NCI-H524 (cell line): Measurements from ENCODE around the gene ZNF783.
"Not testable (repeated sequence)": the region's sequence is repeated elsewhere in the genome, so short reads cannot be mapped to it uniquely, and the experiment has no call there.

Experiments used
- DNase-seq, 2 experiments: peaks; one replicate each; lab custom pipeline; 2025; lab: John Stamatoyannopoulos, UW

Gene ZNF783

GRCh38 chr7:149300620-149301285 is 38.8 kb downstream of the ZNF783 start:
- no peak for DNase-seq

DNA sequence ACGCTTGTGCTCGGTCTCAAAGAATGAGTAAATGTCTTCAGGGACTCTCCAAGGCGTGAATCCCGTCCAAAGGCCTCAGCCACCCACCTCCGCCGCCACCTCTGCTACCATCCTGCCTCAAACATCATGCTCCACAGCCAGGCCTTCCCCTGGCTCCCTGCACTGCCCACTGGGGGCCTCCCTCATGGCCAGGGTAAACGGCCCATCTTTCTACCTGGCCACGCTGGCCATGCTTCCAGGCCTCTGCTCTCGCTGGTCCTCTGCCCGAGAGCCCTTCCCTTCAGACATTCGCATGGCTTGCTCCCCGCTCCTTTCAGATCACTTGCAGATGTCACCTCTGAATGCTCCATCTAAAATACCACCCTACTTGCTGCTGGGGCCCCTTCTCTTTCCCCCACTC is 40.2 kb downstream of the ZNF783 start:
- no peak for DNase-seq

DNA sequence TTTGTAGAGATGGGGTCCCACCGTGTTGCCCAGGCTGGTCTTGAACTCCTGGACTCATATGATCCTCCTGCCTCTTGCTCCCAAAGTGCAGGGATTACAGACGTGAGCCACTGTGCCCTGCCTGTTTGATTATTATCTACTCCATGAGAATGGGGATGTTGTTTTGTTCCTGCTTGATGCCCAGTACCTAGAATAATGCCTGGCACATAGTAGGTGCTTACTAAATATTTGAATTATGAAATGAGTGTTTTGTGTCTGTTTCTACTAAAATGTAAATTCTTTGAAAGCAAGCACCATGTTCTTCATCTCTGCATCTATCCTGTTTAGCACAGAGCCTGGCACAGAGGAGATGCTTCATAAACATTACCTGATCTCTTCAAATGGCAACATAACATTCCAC is 40.9 kb downstream of the ZNF783 start:
- DNase-seq: no peak

DNA sequence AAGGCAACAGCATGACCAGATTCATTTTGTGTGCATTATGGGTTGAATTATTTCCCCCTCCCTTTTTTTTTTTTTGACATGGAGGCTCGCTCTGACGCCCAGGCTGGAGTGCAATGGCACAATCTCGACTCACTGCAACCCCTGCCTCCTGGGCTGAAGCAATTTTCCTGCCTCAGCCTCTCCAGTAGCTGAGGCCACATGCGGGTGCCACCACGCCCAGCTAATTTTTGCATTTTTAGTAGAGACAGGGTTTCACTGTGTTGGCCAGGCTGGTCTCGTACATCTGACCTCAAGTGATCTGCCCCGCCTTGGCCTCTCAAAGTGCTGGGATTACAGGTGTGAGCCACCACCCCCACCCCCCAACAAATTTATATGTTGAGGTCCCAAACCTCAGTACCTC is 42.0 kb downstream of the ZNF783 start:
- no peak for DNase-seq

- DNase-seq: no peak
Measured at GRCh38 chr7:149306854-149307253, 44.9 kb downstream of the ZNF783 start.

- DNase-seq: no peak
Measured at GRCh38 chr7:149307775-149308501, 45.9 kb downstream of the ZNF783 start.

DNA sequence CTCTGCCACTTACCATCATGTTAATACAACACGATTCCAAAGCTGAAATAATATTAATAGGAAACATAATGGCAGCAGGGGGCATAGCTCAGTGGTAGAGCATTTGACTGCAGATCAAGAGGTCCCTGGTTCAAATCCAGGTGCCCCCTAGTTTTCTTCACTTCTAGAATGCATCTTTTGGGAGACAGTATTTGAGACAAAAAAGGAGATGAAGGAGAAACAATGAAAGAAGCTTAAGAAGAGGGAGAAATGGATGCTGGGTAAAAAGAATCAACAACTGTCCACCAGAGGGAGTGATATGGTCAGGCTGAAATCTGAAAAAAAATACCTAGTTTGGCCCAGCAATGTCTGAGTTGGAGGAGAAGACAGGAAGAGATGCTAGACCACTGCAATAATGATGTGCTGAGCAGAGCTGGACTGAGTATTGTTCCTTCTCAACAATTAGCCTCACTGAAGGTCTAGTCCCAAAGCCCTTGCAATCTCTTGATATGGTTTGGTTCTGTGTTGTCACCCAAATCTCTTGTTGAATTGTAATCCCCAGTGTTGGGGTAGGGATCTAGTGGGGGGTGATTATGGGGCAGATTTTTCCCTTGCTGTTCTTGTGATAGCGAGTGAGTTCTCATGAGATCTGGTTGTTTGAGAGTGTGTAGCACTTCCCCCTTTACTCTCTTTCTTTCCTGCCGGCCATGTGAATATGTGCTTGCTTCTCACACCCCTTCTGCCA is 48.3 kb downstream of the ZNF783 start:
- peak; percentile 61 to 87 for DNase-seq

- DNase-seq: no peak
Measured at GRCh38 chr7:149310990-149311573, 49.1 kb downstream of the ZNF783 start.

- DNase-seq: no peak
Measured at GRCh38 chr7:149313981-149314380, 52.0 kb downstream of the ZNF783 start.

DNA sequence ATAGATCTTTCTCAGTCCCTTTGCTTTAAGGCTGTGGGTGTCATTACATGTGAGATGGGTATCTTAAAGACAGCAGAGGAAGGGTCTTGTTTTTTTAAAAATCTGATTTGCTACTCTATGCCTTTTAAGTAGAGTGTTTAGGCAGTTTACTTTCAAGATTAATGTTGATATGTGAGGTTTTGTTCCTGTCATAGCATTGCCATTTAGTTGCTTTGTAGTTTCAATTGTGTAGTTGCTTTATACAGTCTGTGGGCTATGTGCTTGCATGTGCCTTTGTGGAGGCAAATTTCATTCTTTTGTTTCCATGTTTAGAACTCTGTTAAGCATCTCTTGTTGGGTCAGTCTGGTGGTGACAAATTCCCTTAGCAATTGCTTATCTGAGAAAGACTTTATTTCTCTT is 54.6 kb downstream of the ZNF783 start:
- no peak for DNase-seq

DNA sequence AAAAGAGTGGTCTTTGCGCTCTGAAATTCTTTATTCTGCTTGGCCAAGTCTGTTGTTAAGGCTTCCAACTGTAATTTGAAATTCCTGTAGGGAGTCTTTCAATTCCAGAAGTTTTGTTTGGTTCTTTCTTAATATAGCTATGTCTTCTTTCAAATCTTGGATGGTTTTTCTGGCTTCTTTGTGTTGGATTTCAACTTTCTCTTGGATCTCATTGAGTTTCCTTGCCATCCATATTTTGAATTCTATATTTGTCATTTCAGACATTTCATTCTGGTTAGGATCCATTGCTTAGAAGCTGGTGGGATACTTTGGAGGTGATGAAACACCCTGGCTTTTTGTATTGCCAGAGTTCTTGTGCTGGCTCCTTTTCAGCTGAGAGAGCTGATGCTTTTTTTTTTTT is 55.5 kb downstream of the ZNF783 start:
- DNase-seq: no peak

DNA sequence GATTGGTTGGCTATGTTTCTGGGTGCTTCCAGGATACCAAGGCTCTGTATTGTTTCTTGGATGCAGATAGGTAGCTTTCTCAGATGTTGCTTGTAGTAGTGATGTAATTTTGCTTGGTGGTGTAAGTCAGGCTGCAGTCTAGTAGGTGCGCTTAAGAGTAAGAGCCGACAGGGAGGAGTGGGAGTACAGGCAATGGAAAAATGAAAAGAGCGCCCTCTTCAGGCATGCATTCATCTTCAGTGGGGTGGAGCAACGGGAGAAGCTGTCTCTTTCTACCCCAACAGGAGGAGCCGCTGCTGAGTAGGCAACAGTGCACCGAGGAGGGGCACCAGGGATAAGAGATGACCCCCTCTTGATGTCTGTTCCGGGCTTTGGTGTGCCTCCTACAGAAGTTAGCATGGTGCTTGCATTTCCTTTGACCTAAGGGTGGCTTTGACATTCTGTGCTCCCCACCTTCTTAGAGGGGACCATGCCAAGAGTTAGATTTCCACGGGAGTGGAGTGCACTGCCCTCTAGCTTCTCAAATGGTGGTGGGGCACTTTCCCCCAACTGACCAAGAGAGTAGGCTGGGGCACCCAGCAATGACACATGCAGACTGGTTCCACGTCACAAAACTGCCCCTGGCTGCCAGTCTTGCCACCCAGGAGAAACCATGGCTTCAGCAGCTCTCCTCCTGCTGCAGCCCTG is 56.1 kb downstream of the ZNF783 start:
- DNase-seq: no peak

- no peak for DNase-seq
Measured at GRCh38 chr7:149319376-149319775, 57.4 kb downstream of the ZNF783 start.

- DNase-seq: no peak
Measured at GRCh38 chr7:149320313-149321124, 58.5 kb downstream of the ZNF783 start.

DNA sequence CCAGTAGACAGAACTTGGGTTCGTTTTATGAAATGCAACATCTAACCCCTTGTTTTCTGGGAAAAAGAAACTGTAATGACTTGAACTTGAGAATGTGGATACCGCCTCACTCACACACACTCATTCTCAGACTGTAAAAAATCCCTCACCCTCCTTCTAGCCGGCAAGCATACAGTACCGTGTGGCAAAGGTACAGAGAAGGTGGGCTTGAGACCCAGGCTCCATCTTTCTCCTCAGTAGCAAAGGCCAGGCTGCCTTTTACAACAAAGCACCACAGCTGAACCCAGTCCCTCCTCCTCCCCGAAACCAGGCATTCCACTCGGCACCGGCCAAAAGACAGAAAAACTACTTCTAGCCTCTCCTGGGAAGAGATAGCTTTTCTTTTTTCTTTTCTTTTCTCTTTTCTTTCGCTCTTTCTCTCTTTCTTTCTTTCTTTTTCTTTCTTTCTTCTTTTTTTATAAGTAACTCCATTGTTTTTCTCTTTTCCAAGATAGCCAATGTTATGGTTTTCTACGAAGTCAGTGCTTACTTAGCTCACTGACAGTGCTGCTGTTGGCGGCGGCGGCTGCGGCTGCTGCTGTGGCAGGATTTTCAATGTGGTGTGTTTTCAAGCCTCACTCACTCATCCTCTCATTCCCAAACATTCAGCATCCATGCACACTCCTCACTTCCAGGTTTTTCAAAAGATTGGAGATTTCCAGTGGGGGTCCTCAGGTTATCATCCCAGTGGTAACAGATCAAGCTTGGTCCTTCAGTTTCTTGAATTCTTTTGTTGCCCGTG is 59.3 kb downstream of the ZNF783 start:
- not testable (repeated sequence) for DNase-seq

DNA sequence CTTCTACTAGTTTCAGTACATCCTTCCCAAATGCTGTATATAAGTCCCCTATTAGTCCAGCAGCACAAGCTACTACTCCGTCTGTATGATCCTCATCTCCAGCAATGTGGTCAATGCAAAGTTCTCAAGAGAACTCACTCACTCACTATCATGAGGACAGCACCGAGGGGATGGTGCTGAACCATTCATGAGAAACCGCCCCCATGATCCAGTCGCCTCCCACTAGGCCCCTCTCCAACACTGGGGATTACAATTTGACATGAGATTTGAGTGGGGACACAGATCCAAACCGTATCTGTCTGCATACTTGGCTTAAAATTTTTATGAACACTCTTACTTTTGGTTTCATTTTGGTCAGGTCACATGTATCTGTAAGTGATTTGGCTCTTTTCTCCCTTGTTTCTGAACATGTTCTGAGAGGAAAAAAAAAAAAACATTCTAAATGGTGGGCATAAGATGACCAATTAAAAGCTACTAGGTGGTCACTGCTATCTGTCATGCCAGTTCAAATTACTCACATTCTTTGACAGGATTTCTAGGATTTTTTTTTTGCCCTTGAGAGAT is 60.1 kb downstream of the ZNF783 start:
- DNase-seq: no peak

DNA sequence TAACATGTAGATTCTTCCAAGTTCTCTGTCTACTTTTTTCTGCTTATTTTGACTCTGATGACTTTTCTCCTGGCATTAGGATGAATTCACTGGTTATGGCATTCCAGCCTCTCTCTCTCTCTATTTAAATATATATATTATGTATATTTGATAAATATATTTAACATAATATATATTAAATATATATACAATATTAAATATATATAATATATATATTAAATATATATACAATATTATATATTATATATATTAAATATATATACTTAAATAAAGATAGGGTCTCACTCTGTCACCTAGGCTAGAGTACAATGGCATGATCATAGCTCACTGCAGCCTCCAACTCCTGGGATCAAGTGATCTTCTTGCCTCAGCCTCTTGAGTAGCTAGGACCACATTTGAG is 60.7 kb downstream of the ZNF783 start:
- DNase-seq: no peak

DNA sequence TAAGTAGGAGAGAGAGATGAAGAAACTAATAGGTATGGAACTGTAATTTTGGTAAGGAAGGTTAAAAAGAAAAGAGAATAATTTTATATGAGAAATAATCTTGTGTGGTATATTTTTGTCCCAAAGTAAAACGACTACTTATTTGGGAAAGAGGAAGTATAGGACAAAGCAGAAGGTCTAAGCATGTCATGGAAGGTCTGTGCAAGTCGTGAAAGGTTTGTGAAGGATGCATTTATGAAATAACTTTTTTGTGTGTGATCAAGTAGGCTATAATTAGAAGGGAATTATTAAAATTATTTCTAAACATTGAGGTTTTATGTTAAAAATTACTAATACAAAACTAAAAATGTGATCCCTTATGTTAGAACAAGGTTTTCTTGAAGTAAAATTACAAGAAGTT is 63.3 kb downstream of the ZNF783 start:
- DNase-seq: no peak

- no peak for DNase-seq
Measured at GRCh38 chr7:149329265-149329664, 67.3 kb downstream of the ZNF783 start.

GRCh38 chr7:149329766-149330334 is 67.9 kb downstream of the ZNF783 start:
- DNase-seq: no peak
